Endodermal cell (in vitro differentiated cells): ENCODE measurements around the gene XYLT1. TPM values are rescaled to one million over a fixed set of nuclear protein-coding genes. Genes with fewer than 3 reads are reported as not detected.
A peak's percentile ranks its signal among the peaks of the same experiment; 100 is the strongest.

Experiments used
- DNase-seq: peaks from one replicate; pipeline ENCODE4 v3.0.0-alpha.2; 2017
- H3K27ac ChIP-seq: 2 replicates; pipeline ENCODE4 v1.5.1; 2013; ENCODE audit warnings: mild to moderate bottlenecking, low read depth, low read length, moderate library complexity
- H3K27me3 ChIP-seq: 2 replicates; pipeline ENCODE4 v1.6.1; 2013; ENCODE audit warnings: mild to moderate bottlenecking, low read length, moderate library complexity; ENCODE audit not compliant: insufficient read depth, control insufficient read depth, poor library complexity, severe bottlenecking
- H3K36me3 ChIP-seq: 2 replicates; pipeline ENCODE4 v1.7.0; 2013; ENCODE audit warnings: mild to moderate bottlenecking, low read length, moderate library complexity; ENCODE audit not compliant: control insufficient read depth, insufficient read depth
- H3K4me1 ChIP-seq: one replicate; pipeline ENCODE4 v1.7.0; 2013; ENCODE audit warnings: low read length; ENCODE audit not compliant: control insufficient read depth, insufficient read depth
- H3K4me3 ChIP-seq: 2 replicates; pipeline ENCODE4 v1.5.1; 2013; ENCODE audit warnings: mild to moderate bottlenecking, low read length, moderate library complexity
- H3K9ac ChIP-seq: 2 replicates; pipeline ENCODE4 v1.6.1; 2013; ENCODE audit warnings: mild to moderate bottlenecking, low read length, moderate library complexity; ENCODE audit not compliant: poor library complexity, severe bottlenecking; ENCODE audit errors: extremely low read depth
- H3K9me3 ChIP-seq: 2 replicates; pipeline ENCODE4 v1.6.1; 2013; ENCODE audit warnings: mild to moderate bottlenecking, low read length, moderate library complexity; ENCODE audit not compliant: control insufficient read depth
- H3K27ac Mint-ChIP-seq: 2 replicates; pipeline ENCODE4 v1.8.0; 2020; ENCODE audit warnings: mixed read lengths
- H3K27me3 Mint-ChIP-seq: 2 replicates; pipeline ENCODE4 v1.8.0; 2021; ENCODE audit warnings: mild to moderate bottlenecking, mixed read lengths; ENCODE audit not compliant: insufficient read depth
- H3K36me3 Mint-ChIP-seq: 2 replicates; pipeline ENCODE4 v1.8.0; 2020; ENCODE audit warnings: low read depth, mixed read lengths
- H3K4me1 Mint-ChIP-seq: 2 replicates; pipeline ENCODE4 v1.8.0; 2020; ENCODE audit warnings: mixed read lengths
- H3K4me3 Mint-ChIP-seq: 2 replicates; pipeline ENCODE4 v1.8.0; 2020; ENCODE audit warnings: mild to moderate bottlenecking, moderate library complexity, mixed read lengths
- H3K9me3 Mint-ChIP-seq: 2 replicates; pipeline ENCODE4 v1.8.0; 2020; ENCODE audit warnings: mild to moderate bottlenecking, mixed read lengths
- CTCF ChIP-seq: fragments of 200-600 bp; sonication (generic); conservative IDR thresholded peaks from 2 replicates; pipeline ENCODE4 v1.5.0; 2021; ENCODE audit warnings: antibody characterized with exemption, mild to moderate bottlenecking
- WGBS, 2 experiments: methylation state at CpG; one replicate each; pipeline versions ENCODE4 v1.1.5 to v1.1.7; 2013; ENCODE audit warnings: missing lambda C conversion rate in 2 of 2, mixed read lengths in 1 of 2; ENCODE audit not compliant: insufficient coverage in 1 of 2, insufficient read length in 1 of 2; 5-methylcytosine and 5-hydroxymethylcytosine counted together
- total RNA-seq, 2 donors: library from RNA; stranded (reverse); fragmentation: NEBNext Ultra II Directional in 1 of 2; extraction: Animal tissue kit (Norgen Biotek cat#: 25700) in 1 of 2; gene quantifications; 2 replicates in 1 of 2; 3 replicates in 1 of 2; pipeline ENCODE4 v1.2.1, GENCODE V29; 2021

Gene XYLT1
- total RNA-seq, 2 donors from 2014 or later = 26.8 to 28.5 TPM

- Histone ChIP-seq H3K4me1 (peaks cover 14% of the 10 kb centered on the region), H3K9me3 (no peaks in the 10 kb centered on the region), H3K27me3 (no peaks in the 10 kb centered on the region), H3K4me3 (no peak overlapping the region), H3K9ac (no peak overlapping the region), H3K27ac (no peak overlapping the region), H3K36me3 (no peaks in the 10 kb centered on the region)
- no peaks in the 10 kb centered on the region for H3K9me3 Mint-ChIP-seq
- H3K27me3 Mint-ChIP-seq = no peaks in the 10 kb centered on the region
- H3K27ac Mint-ChIP-seq = no peak overlapping the region
- no peaks in the 10 kb centered on the region for H3K36me3 Mint-ChIP-seq
- peaks cover 26% of the 10 kb centered on the region for H3K4me1 Mint-ChIP-seq
- no peak for DNase-seq
- TF ChIP-seq CTCF = no peak
- no peak overlapping the region for H3K4me3 Mint-ChIP-seq
- WGBS, 2 experiments = 91 to 97% methylated on average over 3 of the region's 3 CpGs
These were observed 175.9 kb downstream of the XYLT1 start for GRCh38 chr16:17294856-17295255.

- Mint-ChIP-seq H3K4me3 (no peak overlapping the region), H3K36me3 (no peaks in the 10 kb centered on the region), H3K27ac (no peak overlapping the region), H3K9me3 (no peaks in the 10 kb centered on the region), H3K4me1 (peaks cover 17% of the 10 kb centered on the region), H3K27me3 (no peaks in the 10 kb centered on the region)
- H3K4me1 ChIP-seq = peaks cover 6% of the 10 kb centered on the region
- WGBS, 2 experiments = 95 to 97% methylated on average over 4 to 9 of the region's 9 CpGs
- no peaks in the 10 kb centered on the region for H3K9me3 ChIP-seq
- H3K9ac ChIP-seq = no peak overlapping the region
- H3K27me3 ChIP-seq = no peaks in the 10 kb centered on the region
- H3K27ac ChIP-seq = no peak overlapping the region
- no peak overlapping the region for H3K4me3 ChIP-seq
- peak; percentile 53 for TF ChIP-seq CTCF
- no peaks in the 10 kb centered on the region for H3K36me3 ChIP-seq
- no peak for DNase-seq
These were observed 176.8 kb downstream of the XYLT1 start for GRCh38 chr16:17293813-17294558.

- Histone ChIP-seq H3K27ac (no peak overlapping the region), H3K27me3 (no peaks in the 10 kb centered on the region), H3K9me3 (no peaks in the 10 kb centered on the region), H3K9ac (no peak overlapping the region), H3K4me3 (no peak overlapping the region), H3K4me1 (peaks cover 5% of the 10 kb centered on the region), H3K36me3 (no peaks in the 10 kb centered on the region)
- H3K9me3 Mint-ChIP-seq = no peaks in the 10 kb centered on the region
- DNase-seq = no peak
- H3K36me3 Mint-ChIP-seq = no peaks in the 10 kb centered on the region
- TF ChIP-seq CTCF = no peak
- H3K4me1 Mint-ChIP-seq = peaks cover 10% of the 10 kb centered on the region
- no peak overlapping the region for H3K4me3 Mint-ChIP-seq
- H3K27me3 Mint-ChIP-seq = no peaks in the 10 kb centered on the region
- no peak overlapping the region for H3K27ac Mint-ChIP-seq
- WGBS, 2 experiments = 88% methylated on average over 2 of the region's 2 CpGs; no CpG with 5 or more reads in 1 of the 2 experiments
These were observed 179.5 kb downstream of the XYLT1 start for GRCh38 chr16:17291289-17291688.
